ENCODE measurements around the gene MTMR6. TPM values are rescaled to one million over a fixed set of nuclear protein-coding genes. Genes with fewer than 3 reads are reported as not detected.

MTMR6 gene
- polyA plus RNA-seq, 1 of the 3 experiments (the other 2 are of a cell fraction), result 4.8 TPM

DNA sequence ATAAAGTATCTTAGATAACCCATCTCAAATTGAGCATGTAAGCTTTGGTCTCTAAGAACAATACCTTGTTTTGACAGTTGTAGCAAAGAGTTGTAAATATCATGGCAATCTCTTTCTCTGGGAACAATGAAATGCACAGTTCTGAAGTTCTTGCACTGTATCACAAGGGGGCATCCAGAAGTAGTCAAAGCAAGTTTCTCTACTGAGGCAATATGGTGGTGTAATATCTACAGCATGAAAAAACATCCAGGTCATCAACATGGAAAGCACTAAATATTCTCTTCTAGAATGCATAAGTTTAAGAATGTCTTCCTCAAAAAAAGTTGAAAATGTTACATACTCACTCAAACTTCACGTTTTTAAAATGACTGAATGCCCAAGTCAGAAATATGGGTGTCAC lies 19.6 kb downstream of the MTMR6 start:
- Histone ChIP-seq H3K9me2 (no peaks in the 10 kb centered on the region), H3F3A (replicated peaks; ENCODE audit: insufficient read depth) (no peaks in the 10 kb centered on the region), H3K27me3 (ENCODE audit: insufficient read depth) (no peaks in the 10 kb centered on the region), H3K9ac (no peak overlapping the region), H3K4me2 (no peak overlapping the region), H3K27ac (ENCODE audit: low read depth in 2 of 2, low read length in 1 of 2) (no peak overlapping the region), H4K20me1 (ENCODE audit: insufficient read depth) (0 out of 2 replicates have a peak, but pooled peaks cover 4% of the 10 kb centered on the region), H2AFZ (ENCODE audit: low read depth) (no peak overlapping the region), H3K79me2 (ENCODE audit: insufficient read depth) (peaks cover 43% of the 10 kb centered on the region; the same call in 1 of the 2 replicates), H3K4me1 (ENCODE audit: control insufficient read depth in 1 of 2, insufficient read depth in 2 of 2, low read depth in 1 of 2, low read length in 1 of 2) (no peaks in the 10 kb centered on the region), H3K4me3 (ENCODE audit: low read depth in 2 of 2, low read length in 1 of 2) (no peak overlapping the region), H3K36me3 (replicated peaks in 1 of 2; ENCODE audit: control insufficient read depth in 1 of 2, insufficient read depth in 2 of 2, low read length in 1 of 2) (peaks cover 52% of the 10 kb centered on the region in 2 experiments), H3K9me3 (no peaks in the 10 kb centered on the region)
- CTCF ChIA-PET, result interaction anchor here (5.0 kb wide), 1 partner anchor 19 kb away, joined by 28 read pairs; the partner anchor contains the start of gene MTMR6
- DNase-seq, result peak; percentile 17
- POLR2A ChIA-PET, result no interaction called here
- peak; percentile 49 for TF ChIP-seq RAD21 (IDR thresholded peaks at IDR 0.05; ENCODE audit: low read length)
- TF ChIP-seq YY1 (IDR thresholded peaks at IDR 0.05; ENCODE audit: low read depth), result no peak
- TF ChIP-seq, protein P1, sequence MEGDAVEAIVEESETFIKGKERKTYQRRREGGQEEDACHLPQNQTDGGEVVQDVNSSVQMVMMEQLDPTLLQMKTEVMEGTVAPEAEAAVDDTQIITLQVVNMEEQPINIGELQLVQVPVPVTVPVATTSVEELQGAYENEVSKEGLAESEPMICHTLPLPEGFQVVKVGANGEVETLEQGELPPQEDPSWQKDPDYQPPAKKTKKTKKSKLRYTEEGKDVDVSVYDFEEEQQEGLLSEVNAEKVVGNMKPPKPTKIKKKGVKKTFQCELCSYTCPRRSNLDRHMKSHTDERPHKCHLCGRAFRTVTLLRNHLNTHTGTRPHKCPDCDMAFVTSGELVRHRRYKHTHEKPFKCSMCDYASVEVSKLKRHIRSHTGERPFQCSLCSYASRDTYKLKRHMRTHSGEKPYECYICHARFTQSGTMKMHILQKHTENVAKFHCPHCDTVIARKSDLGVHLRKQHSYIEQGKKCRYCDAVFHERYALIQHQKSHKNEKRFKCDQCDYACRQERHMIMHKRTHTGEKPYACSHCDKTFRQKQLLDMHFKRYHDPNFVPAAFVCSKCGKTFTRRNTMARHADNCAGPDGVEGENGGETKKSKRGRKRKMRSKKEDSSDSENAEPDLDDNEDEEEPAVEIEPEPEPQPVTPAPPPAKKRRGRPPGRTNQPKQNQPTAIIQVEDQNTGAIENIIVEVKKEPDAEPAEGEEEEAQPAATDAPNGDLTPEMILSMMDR (IDR thresholded peaks at IDR 0.05), result peak; percentile 43
- no peak for TF ChIP-seq SIN3A (IDR thresholded peaks at IDR 0.05; ENCODE audit: borderline replicate concordance, low read depth, low read length)
- 89% methylated on average over 1 of the region's 1 CpG for WGBS (ENCODE audit: low lambda C conversion rate)

DNA sequence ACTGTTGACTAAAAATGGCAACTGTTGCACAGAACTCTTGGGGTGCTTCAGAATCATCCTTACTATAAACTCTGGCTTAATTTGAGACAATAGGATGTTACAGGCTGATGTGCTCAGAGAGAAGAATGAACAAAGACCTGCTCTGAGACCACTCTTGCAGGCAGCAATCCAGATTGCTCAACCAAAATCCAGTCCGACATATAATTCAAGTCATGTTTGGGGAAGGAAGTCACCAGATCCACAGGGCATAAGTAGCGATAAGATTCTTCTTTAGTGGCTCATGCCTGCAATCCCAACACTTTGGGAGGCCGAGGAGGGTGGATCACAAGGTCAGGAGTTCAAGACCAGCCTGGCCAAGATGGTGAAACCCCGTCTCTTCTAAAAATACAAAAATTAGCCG lies 20.6 kb downstream of the MTMR6 start:
- H3K9me2 ChIP-seq, result no peaks in the 10 kb centered on the region
- H3K27ac ChIP-seq (ENCODE audit: low read depth in 2 of 2, low read length in 1 of 2), result no peak overlapping the region
- TF ChIP-seq, protein P2, sequence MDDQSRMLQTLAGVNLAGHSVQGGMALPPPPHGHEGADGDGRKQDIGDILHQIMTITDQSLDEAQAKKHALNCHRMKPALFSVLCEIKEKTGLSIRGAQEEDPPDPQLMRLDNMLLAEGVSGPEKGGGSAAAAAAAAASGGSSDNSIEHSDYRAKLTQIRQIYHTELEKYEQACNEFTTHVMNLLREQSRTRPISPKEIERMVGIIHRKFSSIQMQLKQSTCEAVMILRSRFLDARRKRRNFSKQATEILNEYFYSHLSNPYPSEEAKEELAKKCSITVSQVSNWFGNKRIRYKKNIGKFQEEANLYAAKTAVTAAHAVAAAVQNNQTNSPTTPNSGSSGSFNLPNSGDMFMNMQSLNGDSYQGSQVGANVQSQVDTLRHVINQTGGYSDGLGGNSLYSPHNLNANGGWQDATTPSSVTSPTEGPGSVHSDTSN (IDR thresholded peaks at IDR 0.05), result no peak
- TF ChIP-seq, protein P3, sequence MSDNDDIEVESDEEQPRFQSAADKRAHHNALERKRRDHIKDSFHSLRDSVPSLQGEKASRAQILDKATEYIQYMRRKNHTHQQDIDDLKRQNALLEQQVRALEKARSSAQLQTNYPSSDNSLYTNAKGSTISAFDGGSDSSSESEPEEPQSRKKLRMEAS (IDR thresholded peaks at IDR 0.05; ENCODE audit: low read depth), result no peak
- no peak for TF ChIP-seq JUND (IDR thresholded peaks at IDR 0.05)
- TF ChIP-seq RXRA (IDR thresholded peaks at IDR 0.05; ENCODE audit: borderline replicate concordance, low read depth), result no peak
- TF ChIP-seq, protein P4, sequence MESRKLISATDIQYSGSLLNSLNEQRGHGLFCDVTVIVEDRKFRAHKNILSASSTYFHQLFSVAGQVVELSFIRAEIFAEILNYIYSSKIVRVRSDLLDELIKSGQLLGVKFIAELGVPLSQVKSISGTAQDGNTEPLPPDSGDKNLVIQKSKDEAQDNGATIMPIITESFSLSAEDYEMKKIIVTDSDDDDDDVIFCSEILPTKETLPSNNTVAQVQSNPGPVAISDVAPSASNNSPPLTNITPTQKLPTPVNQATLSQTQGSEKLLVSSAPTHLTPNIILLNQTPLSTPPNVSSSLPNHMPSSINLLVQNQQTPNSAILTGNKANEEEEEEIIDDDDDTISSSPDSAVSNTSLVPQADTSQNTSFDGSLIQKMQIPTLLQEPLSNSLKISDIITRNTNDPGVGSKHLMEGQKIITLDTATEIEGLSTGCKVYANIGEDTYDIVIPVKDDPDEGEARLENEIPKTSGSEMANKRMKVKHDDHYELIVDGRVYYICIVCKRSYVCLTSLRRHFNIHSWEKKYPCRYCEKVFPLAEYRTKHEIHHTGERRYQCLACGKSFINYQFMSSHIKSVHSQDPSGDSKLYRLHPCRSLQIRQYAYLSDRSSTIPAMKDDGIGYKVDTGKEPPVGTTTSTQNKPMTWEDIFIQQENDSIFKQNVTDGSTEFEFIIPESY (IDR thresholded peaks at IDR 0.05; ENCODE audit: borderline replicate concordance, low read depth), result no peak
- TF ChIP-seq, protein P5, sequence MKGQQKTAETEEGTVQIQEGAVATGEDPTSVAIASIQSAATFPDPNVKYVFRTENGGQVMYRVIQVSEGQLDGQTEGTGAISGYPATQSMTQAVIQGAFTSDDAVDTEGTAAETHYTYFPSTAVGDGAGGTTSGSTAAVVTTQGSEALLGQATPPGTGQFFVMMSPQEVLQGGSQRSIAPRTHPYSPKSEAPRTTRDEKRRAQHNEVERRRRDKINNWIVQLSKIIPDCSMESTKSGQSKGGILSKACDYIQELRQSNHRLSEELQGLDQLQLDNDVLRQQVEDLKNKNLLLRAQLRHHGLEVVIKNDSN (IDR thresholded peaks at IDR 0.05; ENCODE audit: borderline replicate concordance, low read depth), result no peak
- TF ChIP-seq YY1 (IDR thresholded peaks at IDR 0.05; ENCODE audit: low read depth), result no peak
- no peak for TF ChIP-seq CHD2 (IDR thresholded peaks at IDR 0.05; ENCODE audit: low read length, partially characterized antibody)
- no peak for TF ChIP-seq MXI1 (IDR thresholded peaks at IDR 0.05; ENCODE audit: low read depth, low read length)
- TF ChIP-seq, protein P1 (IDR thresholded peaks at IDR 0.05), result no peak
- no peak for TF ChIP-seq SIN3A (IDR thresholded peaks at IDR 0.05; ENCODE audit: borderline replicate concordance, low read depth, low read length)
- TF ChIP-seq NRF1 (IDR thresholded peaks at IDR 0.05; ENCODE audit: low read depth, low read length), result no peak
- TF ChIP-seq EZH2phosphoT487 (IDR thresholded peaks at IDR 0.05; ENCODE audit: borderline replicate concordance, low read depth), result no peak
- no peak for TF ChIP-seq FOSL2 (IDR thresholded peaks at IDR 0.05; ENCODE audit: borderline replicate concordance, low read depth)
- no peak for TF ChIP-seq RAD21 (IDR thresholded peaks at IDR 0.05; ENCODE audit: low read length)
- peaks cover 34% of the 10 kb centered on the region; the same call in 1 of the 2 replicates for H3K79me2 ChIP-seq (ENCODE audit: insufficient read depth)
- CTCF ChIA-PET, result no interaction called here
- no peaks in the 10 kb centered on the region for H3K9me3 ChIP-seq
- 100% methylated on average over 5 of the region's 5 CpGs for WGBS (ENCODE audit: low lambda C conversion rate)
- no peak for DNase-seq
- H4K20me1 ChIP-seq (ENCODE audit: insufficient read depth), result 0 out of 2 replicates have a peak, but pooled peaks cover 4% of the 10 kb centered on the region
- no peak overlapping the region for H2AFZ ChIP-seq (ENCODE audit: low read depth)
- peaks cover 2% of the 10 kb centered on the region for H3F3A ChIP-seq (replicated peaks; ENCODE audit: insufficient read depth)
- H3K27me3 ChIP-seq (ENCODE audit: insufficient read depth), result no peaks in the 10 kb centered on the region
- H3K4me2 ChIP-seq, result no peak overlapping the region
- no peaks in the 10 kb centered on the region for H3K4me1 ChIP-seq (ENCODE audit: control insufficient read depth in 1 of 2, insufficient read depth in 2 of 2, low read depth in 1 of 2, low read length in 1 of 2)
- H3K4me3 ChIP-seq (ENCODE audit: low read depth in 2 of 2, low read length in 1 of 2), result no peak overlapping the region
- POLR2A ChIA-PET, result no interaction called here
- H3K9ac ChIP-seq, result no peak overlapping the region
- H3K36me3 ChIP-seq (replicated peaks in 1 of 2; ENCODE audit: control insufficient read depth in 1 of 2, insufficient read depth in 2 of 2, low read length in 1 of 2), result peaks cover 48 to 51% of the 10 kb centered on the region in 2 experiments

Measured in SK-N-SH (cell line).